ENCODE data around the gene VASP. TPM values are rescaled to one million over a fixed set of nuclear protein-coding genes. Genes with fewer than 3 reads are reported as not detected.

Gene VASP
- total and polyA plus RNA-seq, 9 of the 15 experiments (the other 6 are each of a cell fraction or from before 2014, with no cell fraction given) = 16.7 to 261 (median 112) TPM

GRCh38 chr19:45506246-45506988 lies 862 bp upstream of the VASP start (continued):
- TF ChIP-seq NONO (IDR thresholded peaks at IDR 0.05; ENCODE audit: low read depth in 2 of 2, low read length in 1 of 2) (0 out of 4 replicates have a peak, but pooled peaks of 1 of the 2 experiments have one; percentile 79), ZNF253 (CRISPR knock-in tag; conservative IDR thresholded peaks at IDR 0.05) (no peak), SPI1 (IDR thresholded peaks at IDR 0.05; ENCODE audit: borderline replicate concordance, low read depth, low read length) (peak; percentile 66; the same call in 1 of the 2 replicates), ATF7 (IDR thresholded peaks at IDR 0.05) (peak; percentile 99), NRF1 (conservative IDR thresholded peaks at IDR 0.05 in 1 of 2, IDR thresholded peaks at IDR 0.05 in 1 of 2) (peak; percentile 25 to 53; a peak in 3 of 4 replicates), CLOCK (CRISPR knock-in tag; IDR thresholded peaks at IDR 0.05; ENCODE audit: borderline replicate concordance) (no peak), PPARD (CRISPR knock-in tag; IDR thresholded peaks at IDR 0.05) (no peak), POLR2B (IDR thresholded peaks at IDR 0.05; ENCODE audit: low read depth, partially characterized antibody) (peak; percentile 83), SMARCE1 (IDR thresholded peaks at IDR 0.05) (no peak; the same call in 1 of the 2 replicates), PTBP1 (IDR thresholded peaks at IDR 0.05; ENCODE audit: low read depth, low read length) (no peak), HDAC3 (IDR thresholded peaks at IDR 0.05; ENCODE audit: borderline replicate concordance, partially characterized antibody) (peak; percentile 54), JUNB (CRISPR knock-in tag; conservative IDR thresholded peaks at IDR 0.05) (peak; percentile 62), MCM7 (IDR thresholded peaks at IDR 0.05) (no peak), NFYB (IDR thresholded peaks at IDR 0.05; ENCODE audit: extremely low read depth, insufficient read length) (no peak), CREB3 (tag; conservative IDR thresholded peaks at IDR 0.05; ENCODE audit: low read depth) (peak; percentile 80; the same call in 1 of the 2 replicates), ELF1 (tag; IDR thresholded peaks at IDR 0.05) (peak; percentile 90), GATAD2B (IDR thresholded peaks at IDR 0.05; ENCODE audit: borderline replicate concordance) (0 out of 2 replicates have a peak, but pooled peaks have one; percentile 35), ZBTB2 (IDR thresholded peaks at IDR 0.05) (peak; percentile 72; the same call in 1 of the 2 replicates), KDM1A (IDR thresholded peaks at IDR 0.05) (0 out of 4 replicates have a peak, but pooled peaks of 1 of the 2 experiments have one; percentile 26), MAZ (CRISPR knock-in tag; conservative IDR thresholded peaks at IDR 0.05 in 1 of 2, IDR thresholded peaks at IDR 0.05 in 1 of 2) (peak; percentile 91 to 92)

Data from K562 (cell line).